Hepatocyte (in vitro differentiated cells): ENCODE data around the gene ITGA11.

ENCODE experiments used
- EZH2 ChIP-seq: fragments of 200-600 bp; sonication (generic); IDR thresholded peaks from 2 replicates; pipeline ENCODE4 v1.6.1; 2016; ENCODE audit warnings: antibody characterized with exemption, mild to moderate bottlenecking, borderline replicate concordance
- TF ChIP-seq, protein P1 (sequence below): fragments of 200-600 bp; sonication (generic); IDR thresholded peaks from 2 replicates; pipeline ENCODE4 v1.5.1; 2016; ENCODE audit warnings: antibody characterized with exemption, mild to moderate bottlenecking; ENCODE audit not compliant: poor library complexity

DNA sequence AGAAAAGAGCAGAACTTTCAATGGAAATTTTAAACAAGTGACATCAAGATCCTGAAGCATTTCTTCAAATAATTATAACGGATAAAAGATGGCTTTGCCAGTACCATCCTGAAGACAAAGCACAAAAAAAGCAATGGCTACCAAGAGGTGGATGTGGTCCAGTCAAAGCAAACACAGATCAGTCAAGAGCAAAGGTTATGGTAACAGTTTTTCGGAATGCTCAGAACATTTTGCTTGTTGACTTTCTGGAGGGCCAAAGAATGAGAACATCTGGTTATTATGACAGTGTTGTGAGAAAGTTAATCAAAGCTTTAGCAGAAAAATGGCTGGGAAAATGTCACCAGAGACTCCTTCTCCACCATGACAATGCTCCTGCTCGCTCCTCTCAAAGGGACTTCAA lies 122.9 kb downstream of the ITGA11 start:
- TF ChIP-seq, protein P1, sequence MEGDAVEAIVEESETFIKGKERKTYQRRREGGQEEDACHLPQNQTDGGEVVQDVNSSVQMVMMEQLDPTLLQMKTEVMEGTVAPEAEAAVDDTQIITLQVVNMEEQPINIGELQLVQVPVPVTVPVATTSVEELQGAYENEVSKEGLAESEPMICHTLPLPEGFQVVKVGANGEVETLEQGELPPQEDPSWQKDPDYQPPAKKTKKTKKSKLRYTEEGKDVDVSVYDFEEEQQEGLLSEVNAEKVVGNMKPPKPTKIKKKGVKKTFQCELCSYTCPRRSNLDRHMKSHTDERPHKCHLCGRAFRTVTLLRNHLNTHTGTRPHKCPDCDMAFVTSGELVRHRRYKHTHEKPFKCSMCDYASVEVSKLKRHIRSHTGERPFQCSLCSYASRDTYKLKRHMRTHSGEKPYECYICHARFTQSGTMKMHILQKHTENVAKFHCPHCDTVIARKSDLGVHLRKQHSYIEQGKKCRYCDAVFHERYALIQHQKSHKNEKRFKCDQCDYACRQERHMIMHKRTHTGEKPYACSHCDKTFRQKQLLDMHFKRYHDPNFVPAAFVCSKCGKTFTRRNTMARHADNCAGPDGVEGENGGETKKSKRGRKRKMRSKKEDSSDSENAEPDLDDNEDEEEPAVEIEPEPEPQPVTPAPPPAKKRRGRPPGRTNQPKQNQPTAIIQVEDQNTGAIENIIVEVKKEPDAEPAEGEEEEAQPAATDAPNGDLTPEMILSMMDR, result no peak
- no peak for TF ChIP-seq EZH2
